Esophagus squamous epithelium (tissue), 5 donors: ENCODE measurements around the gene DMRTA1. TPM values are rescaled to one million over a fixed set of nuclear protein-coding genes. Genes with fewer than 3 reads are reported as not detected.
"Not testable (repeated sequence)": the region's sequence is repeated elsewhere in the genome, so short reads cannot be mapped to it uniquely, and the experiment has no call there.

Source experiments
- DNase-seq: peaks from one replicate; lab custom pipeline; 2025; lab: John Stamatoyannopoulos, UW
- H3K27ac ChIP-seq, 4 donors: fragments of 200-600 bp; sonication (generic); one replicate each; pipeline ENCODE4 v1.5.1; 2016 to 2019; ENCODE audit warnings: mild to moderate bottlenecking in 1 of 4
- H3K27me3 ChIP-seq, 4 donors: fragments of 200-600 bp; sonication (generic); 1 replicate in 3 of 4; 2 replicates in 1 of 4; pipeline versions ENCODE4 v1.5.1 to v1.6.0; 2017 to 2021; ENCODE audit warnings: antibody characterized with exemption in 1 of 4
- H3K36me3 ChIP-seq, 3 donors: fragments of 200-600 bp; sonication (generic); one replicate each; pipeline ENCODE4 v1.5.1; 2016 to 2019
- H3K4me1 ChIP-seq, 3 donors: fragments of 200-600 bp; sonication (generic); one replicate each; pipeline ENCODE4 v1.5.1; 2017 to 2019
- H3K4me3 ChIP-seq, 4 donors: fragments of 200-600 bp; sonication (generic); 1 replicate in 3 of 4; 2 replicates in 1 of 4; pipeline ENCODE4 v1.5.1; 2016 to 2019; ENCODE audit warnings: mild to moderate bottlenecking in 2 of 4, moderate library complexity in 1 of 4
- H3K9me3 ChIP-seq, 3 donors: fragments of 200-600 bp; sonication (generic); one replicate each; pipeline ENCODE4 v1.5.1; 2016 to 2019
- POLR2A ChIP-seq, 4 donors: fragments of 450-650 bp; IDR thresholded peaks; one replicate each; pipeline ENCODE4 v1.6.1; 2017; ENCODE audit warnings: antibody characterized with exemption in 4 of 4, mild to moderate bottlenecking in 4 of 4, moderate library complexity in 3 of 4
- WGBS, 2 donors: methylation state at CpG; one replicate each; pipeline ENCODE4 v1.1.5; 2018; 5-methylcytosine and 5-hydroxymethylcytosine counted together
- intact Hi-C: fragments of 100-400 bp; cut with DNase I; formaldehyde crosslinking; loops from one replicate; pipeline ENCODE4 v1.15.0; 2022
- total RNA-seq, 4 donors: library from RNA; depleted of rRNA; stranded (reverse); fragments of >200 nt; gene quantifications; one replicate each; pipeline ENCODE4 v1.1.0, GENCODE V29; 2016
- TF ChIP-seq, protein P1 (sequence below), 6 experiments: fragments of 450-650 bp in 4 of 6; fragments of 200-600 bp in 2 of 6; sonication (generic) in 2 of 6; IDR thresholded peaks; one replicate each; pipeline ENCODE4 v1.5.1; 2016 to 2019; ENCODE audit warnings: antibody characterized with exemption in 6 of 6, mild to moderate bottlenecking in 4 of 6, moderate library complexity in 4 of 6
- donor health status: DM: yes; HTN: yes; CAD: no.

The DMRTA1 gene
- total RNA-seq, 4 donors from 2014 or later: 3.3 to 5.7 (median 3.5) TPM

DNA sequence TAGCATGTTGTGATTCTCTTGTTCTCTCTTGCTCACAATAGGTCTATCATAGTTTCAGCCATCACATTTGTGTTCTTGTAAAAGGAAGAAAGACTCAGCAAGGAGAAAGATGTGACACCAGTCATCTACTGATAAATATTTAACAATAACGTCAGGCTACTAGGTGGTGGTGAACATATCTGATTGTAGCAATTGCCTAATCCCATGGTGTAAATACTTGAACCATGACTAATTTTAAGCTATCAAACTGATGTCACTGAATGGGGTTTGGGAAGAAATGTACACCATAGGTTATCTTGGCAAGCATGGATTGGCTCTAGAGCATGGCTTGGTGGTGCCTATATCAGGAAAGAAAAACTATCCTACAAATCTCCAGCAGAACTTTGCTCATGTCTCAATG lies 16.6 kb downstream of the DMRTA1 start:
- Histone ChIP-seq H3K4me3 (no peak overlapping the region), H3K36me3 (no peaks in the 10 kb centered on the region), H3K4me1 (no peaks in the 10 kb centered on the region), H3K27me3 (no peaks in the 10 kb centered on the region), H3K27ac (no peak overlapping the region), H3K9me3 (no peaks in the 10 kb centered on the region)
- 63 to 67% methylated on average over 1 of the region's 1 CpG for WGBS, 2 donors
- intact Hi-C loops: no loop called here
- DNase-seq: no peak
- TF ChIP-seq, protein P1, sequence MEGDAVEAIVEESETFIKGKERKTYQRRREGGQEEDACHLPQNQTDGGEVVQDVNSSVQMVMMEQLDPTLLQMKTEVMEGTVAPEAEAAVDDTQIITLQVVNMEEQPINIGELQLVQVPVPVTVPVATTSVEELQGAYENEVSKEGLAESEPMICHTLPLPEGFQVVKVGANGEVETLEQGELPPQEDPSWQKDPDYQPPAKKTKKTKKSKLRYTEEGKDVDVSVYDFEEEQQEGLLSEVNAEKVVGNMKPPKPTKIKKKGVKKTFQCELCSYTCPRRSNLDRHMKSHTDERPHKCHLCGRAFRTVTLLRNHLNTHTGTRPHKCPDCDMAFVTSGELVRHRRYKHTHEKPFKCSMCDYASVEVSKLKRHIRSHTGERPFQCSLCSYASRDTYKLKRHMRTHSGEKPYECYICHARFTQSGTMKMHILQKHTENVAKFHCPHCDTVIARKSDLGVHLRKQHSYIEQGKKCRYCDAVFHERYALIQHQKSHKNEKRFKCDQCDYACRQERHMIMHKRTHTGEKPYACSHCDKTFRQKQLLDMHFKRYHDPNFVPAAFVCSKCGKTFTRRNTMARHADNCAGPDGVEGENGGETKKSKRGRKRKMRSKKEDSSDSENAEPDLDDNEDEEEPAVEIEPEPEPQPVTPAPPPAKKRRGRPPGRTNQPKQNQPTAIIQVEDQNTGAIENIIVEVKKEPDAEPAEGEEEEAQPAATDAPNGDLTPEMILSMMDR (IDR thresholded peaks at IDR 0.05): no peak
- TF ChIP-seq POLR2A (IDR thresholded peaks at IDR 0.05): no peak

DNA sequence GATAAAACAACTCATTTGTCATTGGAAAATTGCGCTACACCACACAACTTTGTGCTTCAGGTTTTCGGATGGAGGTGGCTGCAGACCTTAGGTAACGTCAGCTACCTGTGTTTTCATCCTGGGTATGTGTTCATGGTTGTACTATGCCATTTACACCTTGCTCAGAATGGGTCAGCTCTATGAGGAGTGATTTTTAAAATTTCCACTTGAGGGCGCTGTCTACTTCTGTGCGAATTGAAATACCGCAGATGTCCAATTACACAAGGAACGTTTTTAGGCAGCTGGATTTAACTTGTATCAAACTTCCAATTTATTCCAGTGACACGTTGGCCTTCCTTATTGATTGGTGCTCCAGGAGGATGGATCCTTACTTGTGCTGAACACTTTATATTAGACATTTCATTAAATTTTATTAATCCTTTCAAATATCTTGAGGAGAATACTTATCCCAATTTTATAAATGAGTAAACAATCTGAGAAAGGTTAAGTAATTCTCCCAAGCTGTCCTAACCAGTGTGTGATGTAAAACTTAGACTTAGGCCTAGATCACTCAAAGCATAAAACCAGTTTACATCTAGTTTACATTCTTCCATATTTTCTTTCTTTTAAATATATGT lies 23.4 kb downstream of the DMRTA1 start:
- Histone ChIP-seq H3K27me3 (no peaks in the 10 kb centered on the region), H3K9me3 (no peaks in the 10 kb centered on the region), H3K36me3 (no peaks in the 10 kb centered on the region), H3K4me3 (no peak overlapping the region), H3K4me1 (no peaks in the 10 kb centered on the region), H3K27ac (no peak overlapping the region)
- no peak for TF ChIP-seq POLR2A (IDR thresholded peaks at IDR 0.05)
- TF ChIP-seq, protein P1 (IDR thresholded peaks at IDR 0.05): peak in 4 of 6 experiments; percentile 48 to 67 (median 59)
- WGBS, 2 donors: 8 to 9% methylated on average over 8 of the region's 8 CpGs
- no peak for DNase-seq
- intact Hi-C loops: no loop called here

DNA sequence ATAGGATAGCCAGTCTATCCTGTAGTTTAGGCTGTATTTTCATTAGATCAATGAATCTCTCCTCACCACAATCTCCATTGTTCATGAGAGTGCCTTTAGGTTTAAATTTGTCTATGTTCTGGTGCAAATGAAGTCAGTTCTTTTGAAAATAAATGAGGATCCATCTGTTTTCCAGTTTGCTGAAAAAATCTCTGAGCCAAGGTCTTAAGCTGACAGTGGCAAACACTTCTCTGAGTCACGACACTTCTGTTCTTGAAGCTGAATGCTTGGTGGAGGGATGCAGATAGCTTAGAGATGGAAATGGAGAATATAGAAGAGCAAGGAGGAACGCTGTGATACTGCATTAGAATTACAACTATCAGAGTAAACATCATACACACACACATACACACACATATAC lies 34.9 kb downstream of the DMRTA1 start:
- TF ChIP-seq, protein P1 (IDR thresholded peaks at IDR 0.05): no peak
- TF ChIP-seq POLR2A (IDR thresholded peaks at IDR 0.05): no peak
- Histone ChIP-seq H3K9me3 (no peaks in the 10 kb centered on the region), H3K27ac (no peak overlapping the region), H3K36me3 (no peaks in the 10 kb centered on the region), H3K4me3 (no peak overlapping the region), H3K27me3 (no peaks in the 10 kb centered on the region), H3K4me1 (no peaks in the 10 kb centered on the region)
- no peak for DNase-seq
- 54 to 83% methylated on average over 2 of the region's 2 CpGs for WGBS, 2 donors
- intact Hi-C loops: no loop called here

DNA sequence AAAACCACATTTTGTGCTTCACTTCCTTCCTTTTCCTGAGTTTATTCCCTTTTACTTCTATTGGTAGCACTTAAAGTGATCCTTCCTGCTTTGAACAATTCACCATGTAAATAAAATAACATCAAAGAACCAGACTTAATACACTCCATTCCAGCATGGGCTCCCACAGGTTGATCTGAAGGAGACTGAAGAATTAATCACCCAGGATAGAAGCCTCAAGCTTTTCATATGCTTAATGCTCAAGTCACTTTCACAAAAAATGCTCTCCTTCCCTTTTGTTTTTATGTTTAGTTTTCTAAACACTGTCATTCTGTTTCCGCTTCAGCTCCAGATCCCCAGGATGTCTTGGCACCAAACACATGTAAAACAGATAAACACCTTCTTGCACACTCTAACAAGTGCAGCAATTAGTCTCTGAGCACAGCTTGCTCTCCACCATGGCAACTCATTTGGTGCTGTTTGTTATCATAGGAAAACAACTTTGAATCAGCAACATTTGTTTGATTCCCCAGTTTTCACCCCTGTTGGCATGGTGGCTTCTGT lies 37.0 kb downstream of the DMRTA1 start:
- intact Hi-C loops: no loop called here
- H3K4me3 ChIP-seq: no peak overlapping the region
- H3K36me3 ChIP-seq: no peaks in the 10 kb centered on the region
- no peak overlapping the region for H3K27ac ChIP-seq
- no peak for DNase-seq
- no peaks in the 10 kb centered on the region for H3K27me3 ChIP-seq
- H3K9me3 ChIP-seq: no peaks in the 10 kb centered on the region
- 43 to 50% methylated on average over 1 of the region's 1 CpG for WGBS, 2 donors
- H3K4me1 ChIP-seq: no peaks in the 10 kb centered on the region
- no peak for TF ChIP-seq POLR2A (IDR thresholded peaks at IDR 0.05)
- TF ChIP-seq, protein P1 (IDR thresholded peaks at IDR 0.05): no peak

DNA sequence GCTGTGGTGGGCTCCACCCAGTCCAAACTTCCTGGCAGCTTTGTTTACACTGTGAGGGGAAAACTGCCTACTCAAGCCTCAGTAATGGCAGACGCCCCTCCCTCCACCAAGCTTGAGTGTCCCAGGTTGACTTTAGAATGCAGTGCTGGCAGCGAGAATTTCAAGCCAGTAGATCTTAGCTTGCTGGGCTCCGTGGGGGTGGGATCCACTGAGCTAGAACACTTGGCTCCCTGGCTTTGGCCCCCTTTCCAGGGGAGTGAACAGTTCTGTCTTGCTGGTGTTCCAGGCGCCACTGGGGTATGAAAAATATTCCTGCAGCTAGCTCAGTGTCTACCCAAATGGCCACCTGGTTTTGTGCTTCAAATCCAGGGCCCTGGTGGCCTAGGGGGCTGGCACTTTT lies 49.6 kb downstream of the DMRTA1 start:
- H3K4me1 ChIP-seq, H3K27ac ChIP-seq, H3K27me3 ChIP-seq, intact Hi-C loops, DNase-seq, H3K4me3 ChIP-seq, H3K36me3 ChIP-seq, H3K9me3 ChIP-seq: not testable (repeated sequence)
- 78% methylated on average over 2 of the region's 4 CpGs; no CpG with 5 or more reads in 1 of the 2 donors for WGBS, 2 donors
